ENCODE measurements around the gene IGSF1. TPM values are rescaled to one million over a fixed set of nuclear protein-coding genes. Genes with fewer than 3 reads are reported as not detected.

Gene IGSF1
- total and polyA plus RNA-seq, 2 of the 13 experiments (the other 11 are each of a cell fraction or from before 2014, with no cell fraction given): 58.7 to 108 TPM

- ChIA-PET CTCF (ENCODE audit: low intra/inter-chr PET ratio, low total read pairs) (no interaction called here), POLR2A (no interaction called here)
- no peaks in the 10 kb centered on the region for H4K20me1 ChIP-seq (ENCODE audit: insufficient read depth, low read length)
- H3K4me2 ChIP-seq (ENCODE audit: low read depth, low read length): no peak overlapping the region
- H3K27ac ChIP-seq (ENCODE audit: extremely low read length, insufficient read depth, low read length): no peak overlapping the region
- no peak for DNase-seq (ENCODE audit: low spot score)
- ATAC-seq: no peak
- intact Hi-C loops (cut with micrococcal nuclease; ENCODE audit: unreplicated experiment) (no loop called here), in situ Hi-C loops (cut with HindIII; ENCODE audit: extremely low pct_ligation_motif_present, low pct_unique_long_range_greater_than_20kb) (no loop called here)
- no peaks in the 10 kb centered on the region for H3K4me1 ChIP-seq (ENCODE audit: insufficient read depth, low read length)
- no peaks in the 10 kb centered on the region for H3K9me3 ChIP-seq (ENCODE audit: low read length)
- no peak for TF ChIP-seq FOXA1 (IDR thresholded peaks at IDR 0.05)
- no peak for TF ChIP-seq FOXA1 (CRISPR knock-in tag; IDR thresholded peaks at IDR 0.05)
- TF ChIP-seq MAFK (conservative IDR thresholded peaks at IDR 0.05 in 1 of 2, IDR thresholded peaks at IDR 0.05 in 1 of 2; ENCODE audit: low read length in 2 of 2): peak in 1 of 2 experiments; percentile 43; a peak in 2 of 4 replicates
- TF ChIP-seq HOMEZ (CRISPR knock-in tag; IDR thresholded peaks at IDR 0.05; ENCODE audit: low read depth): no peak
- no peaks in the 10 kb centered on the region for H3K27me3 ChIP-seq (ENCODE audit: control insufficient read depth in 1 of 2, insufficient read depth in 2 of 2, low read length in 2 of 2)
- no peak overlapping the region for H3K9ac ChIP-seq (ENCODE audit: insufficient read depth, low read depth, low read length)
- no peaks in the 10 kb centered on the region for H3K79me2 ChIP-seq (ENCODE audit: insufficient read depth, low read length)
- no peak for FAIRE-seq
- no peak overlapping the region for H3K4me3 ChIP-seq (replicated peaks in 1 of 3; ENCODE audit: insufficient read depth in 1 of 3, low read depth in 2 of 3, low read length in 3 of 3)
- WGBS (ENCODE audit: low lambda C conversion rate): 0% methylated on average over 1 of the region's 1 CpG
- no TSS peak for BruUV-seq (replicated peaks)
- H2AFZ ChIP-seq (ENCODE audit: low read length): no peak overlapping the region
- H3K36me3 ChIP-seq (replicated peaks in 1 of 2; ENCODE audit: control insufficient read depth in 1 of 2, insufficient read depth in 2 of 2, low read length in 2 of 2): no peaks in the 10 kb centered on the region
Measured at GRCh38 chrX:131316260-131316659, 27.2 kb upstream of the IGSF1 start.

- in situ Hi-C loops (cut with HindIII; ENCODE audit: extremely low pct_ligation_motif_present, low pct_unique_long_range_greater_than_20kb): no loop called here
- H3K4me1 ChIP-seq (ENCODE audit: insufficient read depth, low read length): no peaks in the 10 kb centered on the region
- intact Hi-C loops (cut with micrococcal nuclease; ENCODE audit: unreplicated experiment): no loop called here
- no peaks in the 10 kb centered on the region for H3K36me3 ChIP-seq (replicated peaks in 1 of 2; ENCODE audit: control insufficient read depth in 1 of 2, insufficient read depth in 2 of 2, low read length in 2 of 2)
- ATAC-seq (no peak), DNase-seq (ENCODE audit: low spot score) (no peak), FAIRE-seq (no peak)
- no peak overlapping the region for H3K4me3 ChIP-seq (replicated peaks in 1 of 3; ENCODE audit: insufficient read depth in 1 of 3, low read depth in 2 of 3, low read length in 3 of 3)
- H3K27me3 ChIP-seq (ENCODE audit: control insufficient read depth in 1 of 2, insufficient read depth in 2 of 2, low read length in 2 of 2): no peaks in the 10 kb centered on the region
- H2AFZ ChIP-seq (ENCODE audit: low read length): no peak overlapping the region
- no peaks in the 10 kb centered on the region for H4K20me1 ChIP-seq (ENCODE audit: insufficient read depth, low read length)
- no peaks in the 10 kb centered on the region for H3K79me2 ChIP-seq (ENCODE audit: insufficient read depth, low read length)
- ChIA-PET POLR2A (no interaction called here), CTCF (ENCODE audit: low intra/inter-chr PET ratio, low total read pairs) (no interaction called here)
- no peaks in the 10 kb centered on the region for H3K9me3 ChIP-seq (ENCODE audit: low read length)
- H3K27ac ChIP-seq (ENCODE audit: extremely low read length, insufficient read depth, low read length): no peak overlapping the region
- H3K9ac ChIP-seq (ENCODE audit: insufficient read depth, low read depth, low read length): no peak overlapping the region
- H3K4me2 ChIP-seq (ENCODE audit: low read depth, low read length): no peak overlapping the region
- no TSS peak for BruUV-seq (replicated peaks)
- no peak for TF ChIP-seq PTBP1 (IDR thresholded peaks at IDR 0.05; ENCODE audit: low read depth, low read length, poor library complexity, severe bottlenecking)
- TF ChIP-seq HNF1A (IDR thresholded peaks at IDR 0.05; ENCODE audit: low read depth): no peak
- no peak for TF ChIP-seq HNF1A (CRISPR knock-in tag; IDR thresholded peaks at IDR 0.05; ENCODE audit: borderline replicate concordance)
- TF ChIP-seq ZNF468 (CRISPR knock-in tag; IDR thresholded peaks at IDR 0.05): no peak
- no peak for TF ChIP-seq ZNF83 (CRISPR knock-in tag; IDR thresholded peaks at IDR 0.05; ENCODE audit: borderline replicate concordance)
- no peak for TF ChIP-seq ZSCAN31 (CRISPR knock-in tag; IDR thresholded peaks at IDR 0.05; ENCODE audit: low read depth)
- no peak for TF ChIP-seq KMT2B (CRISPR knock-in tag; IDR thresholded peaks at IDR 0.05)
- no peak for TF ChIP-seq BATF2 (CRISPR knock-in tag; IDR thresholded peaks at IDR 0.05)
- no peak for TF ChIP-seq ZNF564 (CRISPR knock-in tag; IDR thresholded peaks at IDR 0.05)
Measured at GRCh38 chrX:131308980-131309379, 19.9 kb upstream of the IGSF1 start.

Measured in HepG2 (cell line).